Measurements from ENCODE around the gene CUX1.
"Not testable (repeated sequence)": the region's sequence is repeated elsewhere in the genome, so short reads cannot be mapped to it uniquely, and the experiment has no call there.

Gene CUX1

DNA sequence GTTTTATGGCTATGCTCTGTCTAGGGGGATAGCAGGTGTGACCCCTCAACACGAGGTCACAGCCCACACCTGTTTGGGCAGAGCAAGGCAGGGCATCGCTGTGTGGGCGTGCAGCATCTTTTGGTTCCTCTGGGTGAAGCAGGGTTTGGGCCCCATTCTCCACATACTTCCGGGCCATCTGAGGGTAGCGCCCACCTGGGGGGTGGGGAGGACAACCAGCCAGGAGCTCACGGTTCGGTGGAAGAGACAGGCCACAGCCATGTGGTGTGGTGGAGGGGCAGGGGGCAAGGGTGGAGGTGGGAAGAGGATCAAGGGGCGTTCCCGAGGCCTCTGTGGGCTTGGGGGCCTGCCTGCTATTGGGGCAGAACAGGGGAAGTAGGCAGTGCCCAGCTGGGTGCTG lies 471.6 kb downstream of the CUX1 start:
- DNase-seq (ENCODE audit: low read depth), result no peak

DNA sequence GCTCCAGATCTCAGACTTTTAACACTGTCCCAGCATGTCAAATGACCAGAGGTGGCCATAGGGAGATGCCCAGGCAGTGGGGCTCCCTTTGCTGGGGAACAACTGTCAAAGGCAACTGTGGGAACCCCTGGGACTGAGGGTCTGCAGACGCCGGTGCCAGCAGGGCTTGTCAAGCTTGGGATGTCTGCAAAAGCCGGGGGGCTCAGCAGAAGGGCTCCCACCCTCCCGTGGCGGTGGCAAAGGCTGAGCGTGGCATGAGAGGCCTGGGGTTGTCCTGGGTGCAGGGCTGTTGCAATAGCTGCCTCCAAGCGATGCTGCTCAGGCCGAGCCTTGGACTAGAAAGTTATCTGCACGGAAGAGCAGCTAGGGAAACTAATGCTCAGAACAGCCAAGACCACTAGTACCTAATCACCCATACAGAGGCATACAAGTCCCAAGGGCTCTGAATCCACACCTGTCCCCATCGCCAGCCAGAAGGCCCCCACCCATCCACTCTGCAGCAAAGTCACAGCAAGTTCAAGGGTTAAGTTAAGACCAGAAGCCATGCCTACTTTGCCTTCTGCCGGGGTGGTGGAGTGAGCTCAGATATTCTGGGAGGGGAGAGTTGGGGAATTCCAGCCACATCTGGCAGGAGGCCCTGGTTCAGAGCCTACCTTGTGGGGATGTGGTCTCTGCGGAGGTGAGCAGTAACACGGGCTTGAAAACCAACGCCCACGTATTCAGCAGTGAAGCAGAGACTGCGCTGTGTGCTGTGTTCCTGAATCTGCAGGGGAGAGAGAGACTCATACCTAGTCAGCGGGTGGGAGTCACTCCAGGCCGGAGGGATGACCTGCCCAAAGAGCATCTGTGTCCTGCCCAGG lies 473.9 kb downstream of the CUX1 start:
- DNase-seq (ENCODE audit: low read depth), result no peak

DNA sequence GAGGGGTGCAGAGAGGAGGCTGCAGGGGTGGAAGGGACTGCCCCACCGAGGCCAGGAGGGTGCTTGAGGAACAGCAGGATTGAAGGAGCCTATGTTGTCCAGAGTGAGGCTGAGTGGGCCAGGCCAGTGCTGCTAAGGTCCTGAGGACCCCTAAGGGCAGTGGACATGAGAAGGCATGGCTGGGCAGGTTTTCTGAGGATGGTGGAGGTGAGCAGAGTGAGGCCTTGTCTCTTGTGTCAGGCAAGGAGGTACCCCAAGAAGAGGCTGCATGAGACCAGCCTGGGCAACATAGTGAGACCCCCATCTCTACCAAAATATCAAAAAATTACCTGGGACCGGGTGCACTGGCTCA lies 474.5 kb downstream of the CUX1 start:
- DNase-seq (ENCODE audit: low read depth), result no peak

DNA sequence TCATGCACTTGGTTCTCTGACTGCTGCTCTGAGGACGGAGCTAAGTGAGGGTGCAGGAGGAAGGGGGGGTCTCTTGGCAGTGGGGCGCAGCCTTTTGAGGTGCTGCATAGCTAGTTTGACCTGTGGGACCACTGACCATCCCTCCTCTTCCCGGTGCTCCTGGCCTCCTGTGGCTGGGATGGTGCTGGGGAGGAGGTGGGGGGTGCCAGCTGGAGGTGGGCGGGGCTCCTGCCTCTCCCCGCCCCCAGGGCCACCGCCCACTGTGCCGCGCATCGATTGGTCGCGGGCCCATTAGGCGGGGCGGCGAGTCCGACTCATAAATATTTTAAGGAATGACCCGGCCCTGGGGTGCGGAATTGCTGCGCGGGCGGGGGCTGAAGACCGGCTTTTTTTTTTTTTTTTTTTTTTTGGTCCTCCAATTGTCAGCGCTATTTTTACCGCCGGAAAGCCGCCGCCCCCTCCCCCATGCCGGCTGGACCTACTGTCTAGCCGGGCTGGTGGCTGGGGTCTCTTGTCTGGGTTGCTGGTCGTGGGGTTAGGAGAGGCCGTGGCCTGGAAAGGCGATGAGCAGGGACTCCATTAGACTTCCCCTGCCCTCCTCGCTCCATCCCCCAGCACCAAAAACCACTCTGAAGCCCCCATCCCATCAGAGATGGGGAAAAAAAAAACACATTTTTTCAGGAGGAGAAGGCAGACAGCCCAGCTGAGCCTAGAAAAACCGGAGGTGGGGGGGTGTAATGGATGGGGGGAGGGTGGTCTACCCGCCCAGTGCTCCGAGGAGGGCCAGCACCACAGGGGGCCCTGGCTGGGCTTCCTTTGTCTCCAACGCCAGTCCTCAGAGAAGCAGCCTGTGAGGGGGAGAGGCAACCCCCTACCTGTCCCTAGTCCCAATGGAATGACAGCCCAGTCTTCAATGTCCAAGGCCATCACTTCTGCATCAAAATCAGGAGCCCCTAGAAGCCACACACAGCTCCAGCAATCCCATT lies 475.7 kb downstream of the CUX1 start:
- no peak for DNase-seq (ENCODE audit: low read depth)

DNA sequence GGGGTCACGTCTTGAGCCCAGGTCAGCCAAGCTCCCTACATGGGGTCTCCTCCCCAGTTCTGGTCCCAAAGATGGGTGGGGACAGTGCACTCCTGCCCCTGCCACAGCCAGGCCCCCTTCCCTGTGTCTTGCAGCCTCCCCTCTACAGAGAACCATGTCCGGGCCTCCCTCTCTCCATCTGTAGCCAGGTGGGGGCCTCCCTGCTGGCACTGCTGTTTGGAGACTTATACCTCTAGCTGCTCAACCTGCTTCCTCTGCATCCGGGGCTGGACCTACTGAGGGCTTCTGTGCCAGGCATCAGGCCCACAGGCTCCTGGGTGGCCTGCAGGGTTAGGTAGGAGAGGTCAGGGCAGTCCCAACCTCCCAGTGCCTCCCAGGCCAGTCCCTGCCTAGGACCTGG lies 477.2 kb downstream of the CUX1 start:
- DNase-seq (ENCODE audit: low read depth), result no peak

DNA sequence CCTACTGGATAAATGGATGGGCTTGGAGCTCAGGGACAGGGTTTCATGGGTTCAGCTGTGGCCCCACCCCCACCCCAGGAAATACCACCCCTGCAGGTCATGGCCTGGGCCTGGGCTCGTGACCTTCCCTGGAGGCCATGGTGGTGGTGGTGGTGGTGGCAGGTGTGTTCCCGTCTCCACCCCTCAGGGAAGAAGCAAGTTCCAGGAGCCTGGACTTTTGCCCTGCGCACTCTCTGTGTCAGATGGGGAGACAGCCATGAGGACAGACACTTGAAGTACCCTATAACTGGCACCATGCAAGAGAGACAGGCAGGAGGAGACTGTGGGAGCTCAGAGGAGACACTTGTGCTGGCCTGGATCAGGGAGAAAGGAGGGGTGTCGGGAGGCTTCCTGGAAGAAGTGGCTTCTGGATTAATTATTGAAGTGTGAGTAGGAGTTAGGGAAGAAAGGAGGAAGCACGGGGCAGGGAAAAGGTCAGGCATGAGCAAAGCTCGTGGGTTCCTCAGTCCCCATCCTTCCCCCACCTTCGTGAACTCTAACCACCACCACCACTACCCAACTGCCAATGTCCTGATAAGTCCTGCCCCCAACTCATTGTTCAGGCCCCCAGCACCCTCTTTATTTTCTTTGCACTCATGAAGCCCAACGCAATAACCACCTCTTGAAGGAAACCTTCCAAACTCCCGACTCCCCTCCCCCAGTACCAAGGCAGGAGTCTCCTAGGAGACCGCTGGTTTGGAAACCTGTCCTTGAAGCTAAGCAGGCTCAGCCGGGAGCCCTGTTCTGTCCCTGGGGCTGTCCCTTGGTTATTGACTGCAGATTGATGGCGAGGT lies 478.1 kb downstream of the CUX1 start:
- no peak for DNase-seq (ENCODE audit: low read depth)

DNA sequence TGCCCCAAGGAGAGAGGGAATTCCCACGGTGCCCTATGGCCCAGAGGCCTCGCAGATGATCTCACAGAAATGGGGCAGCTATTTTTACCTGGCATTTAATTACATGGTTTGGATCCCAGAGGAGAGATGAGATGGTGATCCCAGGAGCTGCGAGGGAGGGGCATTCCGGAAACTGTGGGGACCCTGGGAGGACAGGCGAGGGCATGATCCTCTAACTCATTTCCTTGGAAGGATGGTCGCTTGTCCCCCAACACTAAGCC lies 478.7 kb downstream of the CUX1 start:
- no peak for DNase-seq (ENCODE audit: low read depth)

DNA sequence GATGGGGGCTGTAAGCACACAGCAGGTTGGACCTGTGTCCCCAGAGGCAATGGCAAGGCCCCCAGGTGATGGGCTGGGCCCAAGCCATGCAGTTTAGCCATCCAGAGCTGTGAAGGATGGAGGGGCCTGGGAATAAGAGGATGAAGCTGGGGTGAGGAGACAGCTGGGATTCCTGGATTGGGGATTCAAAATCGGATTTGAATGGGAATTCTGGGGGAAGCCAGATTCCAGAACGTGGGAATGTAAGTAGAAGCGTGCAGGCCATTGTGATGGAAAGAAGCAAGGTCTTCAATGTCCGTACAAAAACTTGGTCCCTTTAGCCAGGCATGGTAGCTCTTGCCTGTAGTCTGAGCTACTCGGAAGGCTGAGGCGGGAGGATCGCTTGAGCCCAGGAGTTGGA lies 479.1 kb downstream of the CUX1 start:
- DNase-seq (ENCODE audit: low read depth), result no peak

DNA sequence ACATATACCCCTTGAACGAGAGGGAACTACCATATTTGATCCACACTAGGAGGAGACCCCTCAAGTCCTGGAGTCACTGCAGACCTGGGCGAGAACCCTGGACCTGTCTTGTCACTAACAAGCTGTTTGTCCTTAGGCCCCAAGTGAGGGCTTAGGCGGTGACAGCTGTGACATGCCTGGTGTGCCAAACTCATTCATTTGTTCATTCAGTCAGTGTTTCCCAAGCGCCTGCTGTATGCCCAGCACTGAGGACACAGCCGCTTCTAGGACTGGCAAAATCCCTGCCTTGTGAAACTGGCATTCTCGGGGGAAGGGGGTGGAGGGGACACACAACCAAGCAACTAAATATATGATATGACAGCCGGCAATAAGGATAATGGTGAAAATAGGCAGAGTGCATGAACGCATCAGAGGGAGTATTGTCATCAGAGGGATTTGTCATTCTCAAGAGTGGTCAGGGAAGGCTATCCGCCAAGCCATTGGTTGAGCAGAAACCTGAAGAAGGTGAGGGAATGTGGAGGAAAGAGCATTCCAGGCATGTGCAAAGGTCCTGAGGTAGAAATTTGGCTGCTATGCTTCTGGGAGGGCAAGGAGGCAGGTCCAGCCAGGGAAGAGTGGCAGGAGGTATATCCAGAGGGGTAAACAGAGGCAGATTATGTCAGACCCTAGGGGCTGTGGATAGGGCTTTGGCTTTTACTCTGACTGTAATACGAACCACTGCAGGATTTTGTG lies 480.2 kb downstream of the CUX1 start:
- DNase-seq (ENCODE audit: low read depth), result no peak

DNA sequence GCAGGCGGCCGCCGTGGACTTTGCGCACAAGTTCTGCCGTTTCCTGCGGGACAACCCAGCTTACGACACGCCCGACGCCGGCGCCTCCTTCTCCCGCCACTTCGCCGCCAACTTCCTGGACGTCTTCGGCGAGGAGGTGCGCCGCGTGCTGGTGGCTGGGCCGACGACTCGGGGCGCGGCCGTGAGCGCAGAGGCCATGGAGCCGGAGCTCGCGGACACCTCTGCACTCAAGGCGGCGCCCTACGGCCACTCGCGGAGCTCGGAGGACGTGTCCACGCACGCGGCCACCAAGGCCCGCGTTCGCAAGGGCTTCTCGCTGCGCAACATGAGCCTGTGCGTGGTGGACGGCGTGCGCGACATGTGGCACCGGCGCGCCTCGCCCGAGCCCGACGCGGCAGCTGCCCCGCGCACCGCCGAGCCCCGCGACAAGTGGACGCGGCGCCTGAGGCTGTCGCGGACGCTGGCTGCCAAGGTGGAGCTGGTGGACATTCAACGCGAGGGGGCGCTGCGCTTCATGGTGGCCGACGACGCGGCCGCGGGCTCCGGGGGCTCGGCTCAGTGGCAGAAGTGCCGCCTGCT lies 483.3 kb downstream of the CUX1 start:
- no peak for DNase-seq (ENCODE audit: low read depth)

DNA sequence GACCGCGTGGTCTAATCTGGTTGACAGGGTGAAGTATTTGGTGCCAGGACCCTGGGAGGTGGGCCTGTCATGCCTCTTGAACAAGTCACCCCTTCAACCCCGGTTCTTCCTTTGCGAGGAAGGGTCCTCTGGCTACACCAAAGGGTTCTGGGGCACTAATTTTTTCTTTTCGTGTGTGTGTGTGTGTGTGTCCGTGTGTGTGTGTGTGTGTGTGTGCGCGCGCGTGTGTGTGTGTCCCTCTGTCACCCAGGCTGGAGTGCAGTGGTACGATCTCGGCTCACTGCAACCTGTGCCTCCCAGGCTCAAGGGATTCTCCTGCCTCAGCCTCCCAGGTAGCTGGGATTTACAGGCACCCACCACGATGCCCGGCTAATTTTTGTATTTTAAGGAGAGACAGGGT lies 483.9 kb downstream of the CUX1 start:
- not testable (repeated sequence) for DNase-seq (ENCODE audit: low read depth)

DNA sequence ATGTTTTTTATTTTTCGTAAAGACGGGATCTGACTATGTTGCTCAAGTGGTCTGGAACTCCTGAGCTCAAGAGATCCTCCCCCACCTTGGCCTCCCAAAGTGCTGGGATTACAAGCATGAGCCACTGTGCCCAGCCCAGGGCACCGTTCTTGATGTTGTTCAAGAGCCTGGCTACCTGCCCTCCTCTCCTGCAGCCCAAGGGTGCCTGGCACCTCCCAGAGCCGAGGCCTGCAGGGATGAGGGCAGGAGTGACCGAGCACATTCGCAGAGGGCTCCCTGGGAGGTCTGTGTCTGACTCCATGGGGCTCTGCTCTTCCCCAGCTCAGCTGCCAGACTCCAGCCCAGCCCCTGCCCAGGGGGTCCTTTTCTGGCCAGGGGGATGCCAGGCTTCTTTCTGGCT lies 484.6 kb downstream of the CUX1 start:
- DNase-seq (ENCODE audit: low read depth), result no peak

DNA sequence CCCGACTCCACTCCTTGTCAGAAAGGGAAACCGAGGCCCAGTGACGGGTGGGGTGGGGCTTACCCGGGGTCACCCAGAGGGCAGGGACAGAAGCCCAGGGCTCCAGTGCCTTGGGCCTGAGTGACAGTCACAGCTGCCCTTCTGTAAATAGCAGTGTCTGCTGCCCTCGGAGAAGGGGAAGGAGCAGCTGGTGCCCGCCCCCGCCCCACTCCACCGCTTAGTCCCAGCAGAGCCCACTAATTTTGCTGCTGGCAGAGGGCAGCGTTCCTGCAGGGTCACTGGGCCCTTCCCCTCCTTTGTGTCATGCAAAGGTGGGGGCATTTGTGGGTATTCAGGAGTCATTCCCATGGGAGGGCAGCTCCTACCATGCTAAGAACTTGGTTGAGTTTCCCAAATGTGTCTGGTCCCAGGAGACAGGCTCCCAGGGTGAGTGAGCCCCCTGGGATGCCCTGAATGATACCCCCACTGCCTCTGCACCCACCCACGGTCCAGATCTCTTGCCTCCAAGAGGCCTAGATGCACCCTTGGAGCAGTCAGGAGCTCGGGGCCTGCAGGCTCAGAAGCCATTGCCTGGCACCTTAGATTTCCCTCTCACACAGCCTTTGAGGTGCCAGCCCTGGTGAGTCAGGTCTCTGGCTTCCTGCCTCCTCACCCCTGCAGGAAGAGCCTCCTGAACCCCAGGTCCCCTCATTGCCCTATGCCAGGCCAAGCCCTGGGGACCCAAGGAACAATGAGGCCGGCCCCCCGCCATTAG lies 486.4 kb downstream of the CUX1 start:
- no peak for DNase-seq (ENCODE audit: low read depth)

DNA sequence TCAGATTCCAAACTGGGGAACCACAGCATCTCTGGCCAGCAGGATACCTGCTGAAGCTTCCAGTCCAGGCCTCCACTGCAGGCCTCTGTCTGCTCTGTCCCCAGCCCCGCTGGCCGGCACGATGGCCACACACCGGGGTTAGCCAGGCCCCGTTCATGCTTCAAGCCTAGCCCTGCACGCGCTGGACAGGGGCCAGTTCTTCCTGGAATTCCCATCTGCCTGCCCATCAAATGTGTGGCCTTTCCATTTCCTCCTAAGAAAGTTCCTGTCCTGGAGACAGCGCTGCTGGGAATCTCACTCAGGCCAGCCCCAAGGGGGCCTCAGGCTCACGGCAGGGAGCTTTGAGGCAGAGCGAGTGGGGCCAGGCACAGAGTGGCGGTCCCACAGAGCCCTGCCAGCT lies 487.2 kb downstream of the CUX1 start:
- no peak for DNase-seq (ENCODE audit: low read depth)

DNA sequence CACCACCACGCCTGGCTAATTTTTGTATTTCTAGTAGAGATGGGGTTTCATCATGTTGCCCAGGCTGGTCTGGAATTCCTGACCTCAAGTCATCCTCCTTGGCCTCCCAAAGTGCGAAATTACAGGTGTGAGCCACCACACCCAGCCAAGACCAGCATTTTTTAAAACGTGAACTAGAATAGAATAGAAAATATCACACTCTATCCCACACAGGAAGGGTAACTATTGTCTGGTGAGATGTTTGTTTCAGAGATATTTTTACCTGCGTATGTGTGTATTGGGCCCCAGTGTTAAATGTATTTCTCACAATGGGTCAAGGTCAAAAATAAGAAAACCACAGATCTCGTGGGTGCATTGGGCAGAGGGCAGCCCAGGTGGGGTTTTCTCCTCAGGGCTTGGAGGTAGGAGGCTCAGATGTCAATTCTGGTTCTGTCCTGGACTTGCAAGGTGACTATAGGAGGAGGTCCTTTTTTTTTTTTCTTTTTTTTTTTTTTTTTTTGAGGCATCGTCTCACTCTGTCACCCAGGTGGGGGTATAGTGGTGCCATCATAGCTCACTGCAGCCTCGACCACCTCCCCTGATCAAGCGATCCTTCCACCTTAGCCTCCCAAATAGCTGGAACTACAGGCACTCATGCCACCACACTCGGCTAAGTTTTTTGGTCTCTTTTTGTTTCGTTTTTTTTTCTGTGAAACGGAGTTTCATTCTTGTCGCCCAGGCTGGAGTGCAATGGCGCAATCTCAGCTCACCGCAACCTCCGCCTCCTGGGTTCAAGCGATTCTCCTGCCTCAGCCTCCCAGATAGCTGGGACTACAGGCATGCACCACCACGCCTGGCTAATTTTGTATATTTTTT lies 488.2 kb downstream of the CUX1 start:
- no peak for DNase-seq (ENCODE audit: low read depth)

DNA sequence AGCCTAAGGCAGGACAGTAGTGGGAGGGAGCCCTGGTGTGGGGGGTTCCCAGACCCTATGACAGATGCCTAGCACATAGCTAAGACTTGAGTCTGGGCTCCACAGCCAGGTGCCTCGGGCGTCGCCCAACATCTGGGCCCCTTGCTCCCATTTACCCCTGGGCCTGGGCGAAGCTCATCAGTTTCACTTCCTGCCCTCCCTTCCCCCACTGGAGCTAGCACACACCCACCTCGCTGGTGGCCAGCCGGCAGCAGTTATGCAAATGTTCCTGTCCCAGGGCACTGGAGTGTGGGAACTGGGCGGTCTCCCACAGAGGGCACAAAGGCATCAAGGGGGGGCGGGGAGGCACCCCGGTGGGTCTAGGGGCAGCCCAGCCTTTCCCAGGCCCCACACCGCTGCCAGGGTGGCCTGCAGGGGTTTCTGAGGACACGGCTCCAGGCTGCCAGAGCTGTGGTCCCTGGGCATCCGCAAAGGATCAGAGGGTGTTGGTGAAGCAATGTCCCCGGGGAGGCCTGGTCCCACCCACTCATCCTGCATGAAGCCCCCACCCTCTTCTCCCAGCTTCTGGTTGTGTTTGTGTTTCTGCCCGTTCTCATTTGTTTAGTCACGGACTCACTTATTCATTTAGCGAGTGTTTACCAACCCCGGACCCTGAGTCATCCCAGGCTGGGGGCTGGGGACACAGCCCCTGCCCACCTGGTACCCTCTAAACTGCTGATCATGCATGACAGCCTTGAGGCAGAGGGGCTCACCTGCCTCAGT lies 489.7 kb downstream of the CUX1 start:
- DNase-seq (ENCODE audit: low read depth), result no peak

DNA sequence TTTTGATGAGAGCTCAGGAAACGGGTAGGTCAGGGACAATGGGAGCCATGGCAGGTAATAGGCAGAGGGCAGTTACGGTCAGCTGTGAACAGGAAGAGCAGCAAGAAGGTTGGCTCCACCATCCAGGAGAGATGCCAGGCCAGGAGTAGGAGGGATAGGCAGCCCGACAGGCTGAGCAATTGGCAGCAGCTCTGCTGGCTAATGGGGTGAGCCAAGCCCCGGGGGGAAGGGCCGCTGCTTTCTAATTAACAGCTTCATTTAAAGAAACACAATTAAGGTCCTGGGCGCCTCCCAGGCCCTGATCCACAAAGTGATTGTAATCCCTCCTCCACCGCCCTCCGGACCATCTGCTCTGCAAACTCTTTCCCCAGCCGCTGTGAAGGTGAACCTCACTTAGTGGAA lies 493.0 kb downstream of the CUX1 start:
- DNase-seq (ENCODE audit: low read depth), result no peak

DNA sequence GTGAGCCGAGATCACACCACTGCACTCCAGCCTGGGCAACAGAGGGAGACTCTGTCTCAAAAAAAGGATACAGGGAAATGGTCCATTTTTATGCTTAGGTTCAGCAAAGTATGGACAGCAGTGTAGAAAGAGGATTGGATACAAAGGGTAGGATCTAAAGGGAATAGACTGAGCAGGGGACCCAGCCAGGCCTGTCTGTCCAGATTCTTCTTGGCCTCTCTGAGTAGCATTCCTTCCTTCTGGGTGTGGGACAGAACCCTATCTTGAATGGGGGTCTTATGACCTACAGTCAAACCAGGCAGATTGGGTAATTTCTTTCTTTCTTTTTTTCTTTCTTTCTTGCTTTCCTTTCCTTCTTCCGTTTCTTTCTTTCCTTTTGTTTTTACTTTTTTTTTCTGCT lies 494.9 kb downstream of the CUX1 start:
- no peak for DNase-seq (ENCODE audit: low read depth)
